MCF 10A (cell line): ENCODE data around the gene TNK2. TPM values are rescaled to one million over a fixed set of nuclear protein-coding genes. Genes with fewer than 3 reads are reported as not detected.

Source experiments
- BruUV-seq: library from RNA; stranded (reverse); fragments of 400-500 nt; replicated peaks from 2 replicates; lab custom pipeline; 2021; lab: Mats Ljungman, UMichigan
- CTCF ChIA-PET: fragments of 300-600 bp; sonication (Branson Sonifier 250); formaldehyde crosslinking; extraction: SDS; loops from one replicate; lab custom pipeline; 2021; ENCODE audit warnings: antibody characterized with exemption, inconsistent platforms; lab: Yijun Ruan, JAX
- POLR2A ChIA-PET: fragments of 300-600, 350-650 bp; sonication (Branson Sonifier 250); formaldehyde crosslinking; extraction: SDS; loops from one replicate; lab custom pipeline; 2020; ENCODE audit warnings: antibody characterized with exemption, inconsistent platforms; lab: Yijun Ruan, JAX
- DNase-seq: peaks from one replicate; pipeline ENCODE4 v3.0.0-alpha.2; 2018; ENCODE audit not compliant: unreplicated experiment
- H3K27ac Mint-ChIP-seq: one replicate; pipeline ENCODE4 v1.8.0; 2022; ENCODE audit warnings: mild to moderate bottlenecking, low read depth, mixed read lengths; ENCODE audit not compliant: unreplicated experiment
- H3K27me3 Mint-ChIP-seq: one replicate; pipeline ENCODE4 v1.8.0; 2022; ENCODE audit warnings: mixed read lengths; ENCODE audit not compliant: insufficient read depth, unreplicated experiment
- H3K36me3 Mint-ChIP-seq: one replicate; pipeline ENCODE4 v1.8.0; 2022; ENCODE audit warnings: mild to moderate bottlenecking, moderate library complexity, mixed read lengths; ENCODE audit not compliant: insufficient read depth, unreplicated experiment
- H3K4me1 Mint-ChIP-seq: one replicate; pipeline ENCODE4 v1.8.0; 2022; ENCODE audit warnings: mixed read lengths; ENCODE audit not compliant: insufficient read depth, unreplicated experiment
- H3K4me3 Mint-ChIP-seq: one replicate; pipeline ENCODE4 v1.8.0; 2022; ENCODE audit warnings: mild to moderate bottlenecking, moderate library complexity, mixed read lengths; ENCODE audit not compliant: unreplicated experiment
- H3K9me3 Mint-ChIP-seq: one replicate; pipeline ENCODE4 v1.8.0; 2022; ENCODE audit warnings: mixed read lengths; ENCODE audit not compliant: unreplicated experiment
- intact Hi-C: fragments of 100-400 bp; cut with micrococcal nuclease; formaldehyde crosslinking; loops from 2 replicates; pipeline ENCODE4 v1.14.1; 2022
- total RNA-seq: library from RNA; stranded (reverse); gene quantifications from 2 replicates; pipeline ENCODE4 v1.2.3, GENCODE V29; 2022
- TF ChIP-seq, protein P1 (sequence below): fragments of 200-600 bp; IDR thresholded peaks from one replicate; pipeline ENCODE4 v1.8.0; 2022; ENCODE audit warnings: antibody characterized with exemption, mild to moderate bottlenecking; ENCODE audit not compliant: unreplicated experiment

TNK2 gene
- total RNA-seq, 1 experiment from 2014 or later = 75.8 TPM

DNA sequence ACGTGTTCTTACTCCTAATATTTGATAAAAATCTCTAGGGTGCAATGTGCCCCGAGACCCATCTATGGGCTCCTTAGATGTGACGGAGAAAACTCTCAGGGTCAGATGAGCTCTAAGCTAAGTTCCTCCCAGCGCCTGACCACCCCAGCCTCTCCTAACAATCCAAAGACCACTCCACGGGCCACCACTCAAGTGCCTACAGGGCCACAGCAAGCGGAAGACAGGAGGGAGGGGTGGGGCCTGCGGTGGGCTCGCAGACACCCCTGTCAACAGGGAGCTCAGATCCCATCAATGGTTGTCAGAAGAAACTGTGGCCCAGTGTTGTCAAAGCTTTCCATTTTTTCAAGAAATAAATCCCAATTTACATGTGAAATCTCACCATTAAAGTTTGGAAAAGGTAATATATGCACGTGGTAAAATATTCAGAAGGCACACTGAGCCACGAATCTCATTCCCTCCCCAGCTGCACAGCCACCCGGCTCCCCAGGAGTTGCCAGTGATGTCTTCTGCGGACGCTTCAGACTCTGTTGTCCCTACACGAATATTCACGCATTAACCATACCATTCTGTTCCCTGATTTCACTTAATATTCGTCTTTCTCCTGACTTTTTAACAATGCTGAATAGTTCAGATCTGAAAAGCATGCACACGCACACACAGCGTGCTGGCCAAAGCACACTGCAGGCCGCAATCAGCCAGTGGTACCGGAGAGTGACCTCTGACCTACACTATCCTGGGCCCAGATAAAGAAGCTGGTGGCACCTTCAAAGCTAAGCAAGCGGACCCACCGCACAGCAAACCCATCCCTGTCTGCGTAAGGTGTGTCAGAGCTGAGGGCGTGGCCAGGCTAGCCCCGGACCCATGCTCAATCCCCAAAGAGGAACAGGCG lies 19.1 kb downstream of the TNK2 start:
- BruUV-seq = no TSS peak
- no peaks in the 10 kb centered on the region for H3K9me3 Mint-ChIP-seq
- H3K27ac Mint-ChIP-seq = no peak overlapping the region
- intact Hi-C loops = no loop called here
- no peaks in the 10 kb centered on the region for H3K27me3 Mint-ChIP-seq
- POLR2A ChIA-PET = interaction anchor here (0.8 to 2.0 kb wide), 4 partner anchors 13 to 25 kb away, joined by 3 to 9 read pairs (median 6); partner anchors contain the start of gene TNK2
- H3K36me3 Mint-ChIP-seq = peaks cover 6% of the 10 kb centered on the region
- H3K4me3 Mint-ChIP-seq = no peak overlapping the region
- CTCF ChIA-PET = interaction anchor here (0.7 to 9.3 kb wide), 5 partner anchors 24 to 39 kb away, joined by 4 to 187 read pairs (median 10); no protein-coding TSS in a partner anchor
- H3K4me1 Mint-ChIP-seq = peaks cover 7% of the 10 kb centered on the region
- DNase-seq = no peak
- TF ChIP-seq, protein P1, sequence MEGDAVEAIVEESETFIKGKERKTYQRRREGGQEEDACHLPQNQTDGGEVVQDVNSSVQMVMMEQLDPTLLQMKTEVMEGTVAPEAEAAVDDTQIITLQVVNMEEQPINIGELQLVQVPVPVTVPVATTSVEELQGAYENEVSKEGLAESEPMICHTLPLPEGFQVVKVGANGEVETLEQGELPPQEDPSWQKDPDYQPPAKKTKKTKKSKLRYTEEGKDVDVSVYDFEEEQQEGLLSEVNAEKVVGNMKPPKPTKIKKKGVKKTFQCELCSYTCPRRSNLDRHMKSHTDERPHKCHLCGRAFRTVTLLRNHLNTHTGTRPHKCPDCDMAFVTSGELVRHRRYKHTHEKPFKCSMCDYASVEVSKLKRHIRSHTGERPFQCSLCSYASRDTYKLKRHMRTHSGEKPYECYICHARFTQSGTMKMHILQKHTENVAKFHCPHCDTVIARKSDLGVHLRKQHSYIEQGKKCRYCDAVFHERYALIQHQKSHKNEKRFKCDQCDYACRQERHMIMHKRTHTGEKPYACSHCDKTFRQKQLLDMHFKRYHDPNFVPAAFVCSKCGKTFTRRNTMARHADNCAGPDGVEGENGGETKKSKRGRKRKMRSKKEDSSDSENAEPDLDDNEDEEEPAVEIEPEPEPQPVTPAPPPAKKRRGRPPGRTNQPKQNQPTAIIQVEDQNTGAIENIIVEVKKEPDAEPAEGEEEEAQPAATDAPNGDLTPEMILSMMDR = no peak

- no peaks in the 10 kb centered on the region for H3K27me3 Mint-ChIP-seq
- ChIA-PET POLR2A (interaction anchor here (1.6 to 2.0 kb wide), 2 partner anchors 12 to 26 kb away, joined by 7 to 9 read pairs; no protein-coding TSS in a partner anchor), CTCF (interaction anchor here (1.6 to 2.6 kb wide), 2 partner anchors 25 to 29 kb away, joined by 10 to 19 read pairs; no protein-coding TSS in a partner anchor)
- H3K4me1 Mint-ChIP-seq = no peaks in the 10 kb centered on the region
- H3K36me3 Mint-ChIP-seq = peaks cover 15% of the 10 kb centered on the region
- H3K9me3 Mint-ChIP-seq = no peaks in the 10 kb centered on the region
- no peak overlapping the region for H3K4me3 Mint-ChIP-seq
- no peak overlapping the region for H3K27ac Mint-ChIP-seq
- TF ChIP-seq, protein P1 = no peak
- intact Hi-C loops = no loop called here
- DNase-seq = no peak
- no TSS peak for BruUV-seq
Measured at GRCh38 chr3:195888311-195888761, 20.0 kb downstream of the TNK2 start.

GRCh38 chr3:195887670-195888069 lies 20.7 kb downstream of the TNK2 start:
- no peak for DNase-seq
- Mint-ChIP-seq H3K9me3 (no peaks in the 10 kb centered on the region), H3K4me1 (no peaks in the 10 kb centered on the region), H3K4me3 (no peak overlapping the region), H3K27me3 (no peaks in the 10 kb centered on the region), H3K27ac (no peak overlapping the region), H3K36me3 (peaks cover 21% of the 10 kb centered on the region)
- TF ChIP-seq, protein P1 = no peak
- BruUV-seq = no TSS peak
- intact Hi-C loops = no loop called here
- ChIA-PET POLR2A (no interaction called here), CTCF (interaction anchor here (0.7 to 2.0 kb wide), 2 partner anchors 24 to 28 kb away, joined by 3 to 9 read pairs; no protein-coding TSS in a partner anchor)
